WTC11 (cell line): Measurements from ENCODE around the gene ABHD4. TPM values are rescaled to one million over a fixed set of nuclear protein-coding genes. Genes with fewer than 3 reads are reported as not detected.

ENCODE experiments used
- ATAC-seq: fragments of 200-7000 bp; cut with Tn5 transposase; 2 replicates; pipeline ENCODE4 v1.10.0; 2021; ENCODE audit warnings: mild to moderate bottlenecking, moderate library complexity
- CTCF ChIA-PET: fragments of 300-600 bp; sonication (Branson Sonifier 250); formaldehyde crosslinking; loops from one replicate; lab custom pipeline; 2021; ENCODE audit warnings: antibody characterized with exemption; lab: Charles Lee
- POLR2A ChIA-PET: fragments of 350-600 bp; sonication (Branson Sonifier 250); formaldehyde crosslinking; loops from one replicate; lab custom pipeline; 2021; ENCODE audit warnings: antibody characterized with exemption; lab: Charles Lee
- DNase-seq: peaks from one replicate; pipeline ENCODE4 v3.0.0; 2021; ENCODE audit warnings: low spot score
- H3K27ac Mint-ChIP-seq: 2 replicates; pipeline ENCODE4 v1.8.0; 2021; ENCODE audit warnings: mixed read lengths
- H3K27me3 Mint-ChIP-seq: 2 replicates; pipeline ENCODE4 v1.8.0; 2021; ENCODE audit warnings: low read depth, mild to moderate bottlenecking, moderate library complexity, mixed read lengths
- H3K36me3 Mint-ChIP-seq: 2 replicates; pipeline ENCODE4 v1.8.0; 2021; ENCODE audit warnings: mixed read lengths
- H3K4me1 Mint-ChIP-seq: 2 replicates; pipeline ENCODE4 v1.8.0; 2022; ENCODE audit warnings: mixed read lengths
- H3K4me3 Mint-ChIP-seq: 2 replicates; pipeline ENCODE4 v1.8.0; 2021; ENCODE audit warnings: mild to moderate bottlenecking, moderate library complexity, mixed read lengths
- H3K9me3 Mint-ChIP-seq: 2 replicates; pipeline ENCODE4 v1.8.0; 2021; ENCODE audit warnings: mixed read lengths
- AR ChIP-seq: fragments of 250-450 bp; sonication (Bioruptor Pico); IDR thresholded peaks from 2 replicates; pipeline ENCODE4 v1.9.0; 2021; ENCODE audit warnings: mild to moderate bottlenecking
- ATF6 ChIP-seq: sonication (generic); formaldehyde crosslinking; IDR thresholded peaks from 2 replicates; pipeline ENCODE4 v1.8.1; 2023; ENCODE audit warnings: mild to moderate bottlenecking, missing genetic modification reagents
- CREM ChIP-seq: sonication (generic); formaldehyde crosslinking; IDR thresholded peaks from 2 replicates; pipeline ENCODE4 v1.8.1; 2022; ENCODE audit warnings: mild to moderate bottlenecking, missing genetic modification reagents, moderate library complexity
- GABPB1 ChIP-seq: sonication (generic); formaldehyde crosslinking; IDR thresholded peaks from 2 replicates; pipeline ENCODE4 v1.8.1; 2023; ENCODE audit warnings: mild to moderate bottlenecking, missing genetic modification reagents
- IRF1 ChIP-seq: sonication (generic); formaldehyde crosslinking; IDR thresholded peaks from 2 replicates; pipeline ENCODE4 v1.8.0; 2023; ENCODE audit warnings: missing genetic modification reagents
- IRF2 ChIP-seq: sonication (generic); formaldehyde crosslinking; IDR thresholded peaks from 2 replicates; pipeline ENCODE4 v1.8.0; 2022; ENCODE audit warnings: low read depth, missing genetic modification reagents, borderline replicate concordance
- MAX ChIP-seq: sonication (generic); formaldehyde crosslinking; IDR thresholded peaks from 2 replicates; pipeline ENCODE4 v1.8.0; 2022; ENCODE audit warnings: mild to moderate bottlenecking, missing genetic modification reagents
- NFE2L1 ChIP-seq: sonication (generic); formaldehyde crosslinking; IDR thresholded peaks from 2 replicates; pipeline ENCODE4 v1.8.1; 2023; ENCODE audit warnings: missing genetic modification reagents
- NR3C1 ChIP-seq: sonication (generic); formaldehyde crosslinking; conservative IDR thresholded peaks from 2 replicates; pipeline ENCODE4 v1.8.1; 2023; ENCODE audit warnings: low read depth, mild to moderate bottlenecking, missing genetic modification reagents
- SMAD4 ChIP-seq: sonication (generic); formaldehyde crosslinking; IDR thresholded peaks from 2 replicates; pipeline ENCODE4 v1.8.0; 2022; ENCODE audit warnings: mild to moderate bottlenecking, missing genetic modification reagents
- USF1 ChIP-seq: sonication (generic); formaldehyde crosslinking; IDR thresholded peaks from 2 replicates; pipeline ENCODE4 v1.8.0; 2022; ENCODE audit warnings: mild to moderate bottlenecking, missing genetic modification reagents
- ZBTB43 ChIP-seq: sonication (generic); formaldehyde crosslinking; IDR thresholded peaks from 2 replicates; pipeline ENCODE4 v1.8.1; 2023; ENCODE audit warnings: mild to moderate bottlenecking, missing genetic modification reagents
- ZNF317 ChIP-seq: sonication (generic); formaldehyde crosslinking; IDR thresholded peaks from 2 replicates; pipeline ENCODE4 v1.8.1; 2023; ENCODE audit warnings: low read depth, mild to moderate bottlenecking, moderate library complexity, missing genetic modification reagents, borderline replicate concordance
- ZNF671 ChIP-seq: fragments of 250-450 bp; sonication (Bioruptor Pico); IDR thresholded peaks from 2 replicates; pipeline ENCODE4 v1.8.0; 2021; ENCODE audit warnings: mild to moderate bottlenecking
- ZSCAN18 ChIP-seq: fragments of 250-450 bp; sonication (Bioruptor Pico); IDR thresholded peaks from 2 replicates; pipeline ENCODE4 v2.1.2; 2022; ENCODE audit warnings: mild to moderate bottlenecking, moderate library complexity
- total RNA-seq: library from RNA; stranded (reverse); gene quantifications from 3 replicates; pipeline ENCODE4 v1.2.3, GENCODE V29; 2021
- TF ChIP-seq, protein P1 (sequence below): fragments of 250-450 bp; sonication (Bioruptor Pico); IDR thresholded peaks from 2 replicates; pipeline ENCODE4 v1.9.0; 2021; ENCODE audit warnings: mild to moderate bottlenecking, borderline replicate concordance
- TF ChIP-seq, protein P2 (sequence below): sonication (generic); formaldehyde crosslinking; IDR thresholded peaks from 2 replicates; pipeline ENCODE4 v1.8.0; 2023; ENCODE audit warnings: mild to moderate bottlenecking, missing genetic modification reagents

Gene ABHD4
- total RNA-seq, 1 experiment from 2014 or later: 33.9 TPM

- no peak for ATAC-seq
- ChIA-PET CTCF (interaction anchor here (0.6 to 5.3 kb wide), 94 partner anchors 9 to 526 kb away, joined by 3 to 117 read pairs (median 6); partner anchors contain the start of genes ABHD4, ACIN1, C14orf119 and DAD1), POLR2A (interaction anchor here (1.0 to 1.3 kb wide), 5 partner anchors 10 to 83 kb away, joined by 3 to 7 read pairs (median 4); partner anchors contain the start of gene DAD1)
- no peak overlapping the region for H3K4me3 Mint-ChIP-seq
- DNase-seq: no peak
- H3K4me1 Mint-ChIP-seq: peaks cover 17% of the 10 kb centered on the region
- H3K9me3 Mint-ChIP-seq: no peaks in the 10 kb centered on the region
- H3K36me3 Mint-ChIP-seq: peaks cover 46% of the 10 kb centered on the region
- no peaks in the 10 kb centered on the region for H3K27me3 Mint-ChIP-seq
- no peak overlapping the region for H3K27ac Mint-ChIP-seq
- TF ChIP-seq ZBTB43 (no peak), AR (CRISPR knock-in tag) (no peak), IRF1 (CRISPR knock-in tag) (no peak), CREM (no peak), MAX (CRISPR knock-in tag) (no peak), IRF2 (no peak), ZNF317 (CRISPR knock-in tag) (no peak), NR3C1 (no peak), ZNF671 (no peak), SMAD4 (CRISPR knock-in tag) (no peak), ZSCAN18 (CRISPR knock-in tag) (no peak), USF1 (no peak), ATF6 (CRISPR knock-in tag) (no peak), GABPB1 (CRISPR knock-in tag) (no peak), NFE2L1 (CRISPR knock-in tag) (no peak)
- TF ChIP-seq, protein P1, sequence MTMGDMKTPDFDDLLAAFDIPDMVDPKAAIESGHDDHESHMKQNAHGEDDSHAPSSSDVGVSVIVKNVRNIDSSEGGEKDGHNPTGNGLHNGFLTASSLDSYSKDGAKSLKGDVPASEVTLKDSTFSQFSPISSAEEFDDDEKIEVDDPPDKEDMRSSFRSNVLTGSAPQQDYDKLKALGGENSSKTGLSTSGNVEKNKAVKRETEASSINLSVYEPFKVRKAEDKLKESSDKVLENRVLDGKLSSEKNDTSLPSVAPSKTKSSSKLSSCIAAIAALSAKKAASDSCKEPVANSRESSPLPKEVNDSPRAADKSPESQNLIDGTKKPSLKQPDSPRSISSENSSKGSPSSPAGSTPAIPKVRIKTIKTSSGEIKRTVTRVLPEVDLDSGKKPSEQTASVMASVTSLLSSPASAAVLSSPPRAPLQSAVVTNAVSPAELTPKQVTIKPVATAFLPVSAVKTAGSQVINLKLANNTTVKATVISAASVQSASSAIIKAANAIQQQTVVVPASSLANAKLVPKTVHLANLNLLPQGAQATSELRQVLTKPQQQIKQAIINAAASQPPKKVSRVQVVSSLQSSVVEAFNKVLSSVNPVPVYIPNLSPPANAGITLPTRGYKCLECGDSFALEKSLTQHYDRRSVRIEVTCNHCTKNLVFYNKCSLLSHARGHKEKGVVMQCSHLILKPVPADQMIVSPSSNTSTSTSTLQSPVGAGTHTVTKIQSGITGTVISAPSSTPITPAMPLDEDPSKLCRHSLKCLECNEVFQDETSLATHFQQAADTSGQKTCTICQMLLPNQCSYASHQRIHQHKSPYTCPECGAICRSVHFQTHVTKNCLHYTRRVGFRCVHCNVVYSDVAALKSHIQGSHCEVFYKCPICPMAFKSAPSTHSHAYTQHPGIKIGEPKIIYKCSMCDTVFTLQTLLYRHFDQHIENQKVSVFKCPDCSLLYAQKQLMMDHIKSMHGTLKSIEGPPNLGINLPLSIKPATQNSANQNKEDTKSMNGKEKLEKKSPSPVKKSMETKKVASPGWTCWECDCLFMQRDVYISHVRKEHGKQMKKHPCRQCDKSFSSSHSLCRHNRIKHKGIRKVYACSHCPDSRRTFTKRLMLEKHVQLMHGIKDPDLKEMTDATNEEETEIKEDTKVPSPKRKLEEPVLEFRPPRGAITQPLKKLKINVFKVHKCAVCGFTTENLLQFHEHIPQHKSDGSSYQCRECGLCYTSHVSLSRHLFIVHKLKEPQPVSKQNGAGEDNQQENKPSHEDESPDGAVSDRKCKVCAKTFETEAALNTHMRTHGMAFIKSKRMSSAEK (CRISPR knock-in tag): no peak
- TF ChIP-seq, protein P2, sequence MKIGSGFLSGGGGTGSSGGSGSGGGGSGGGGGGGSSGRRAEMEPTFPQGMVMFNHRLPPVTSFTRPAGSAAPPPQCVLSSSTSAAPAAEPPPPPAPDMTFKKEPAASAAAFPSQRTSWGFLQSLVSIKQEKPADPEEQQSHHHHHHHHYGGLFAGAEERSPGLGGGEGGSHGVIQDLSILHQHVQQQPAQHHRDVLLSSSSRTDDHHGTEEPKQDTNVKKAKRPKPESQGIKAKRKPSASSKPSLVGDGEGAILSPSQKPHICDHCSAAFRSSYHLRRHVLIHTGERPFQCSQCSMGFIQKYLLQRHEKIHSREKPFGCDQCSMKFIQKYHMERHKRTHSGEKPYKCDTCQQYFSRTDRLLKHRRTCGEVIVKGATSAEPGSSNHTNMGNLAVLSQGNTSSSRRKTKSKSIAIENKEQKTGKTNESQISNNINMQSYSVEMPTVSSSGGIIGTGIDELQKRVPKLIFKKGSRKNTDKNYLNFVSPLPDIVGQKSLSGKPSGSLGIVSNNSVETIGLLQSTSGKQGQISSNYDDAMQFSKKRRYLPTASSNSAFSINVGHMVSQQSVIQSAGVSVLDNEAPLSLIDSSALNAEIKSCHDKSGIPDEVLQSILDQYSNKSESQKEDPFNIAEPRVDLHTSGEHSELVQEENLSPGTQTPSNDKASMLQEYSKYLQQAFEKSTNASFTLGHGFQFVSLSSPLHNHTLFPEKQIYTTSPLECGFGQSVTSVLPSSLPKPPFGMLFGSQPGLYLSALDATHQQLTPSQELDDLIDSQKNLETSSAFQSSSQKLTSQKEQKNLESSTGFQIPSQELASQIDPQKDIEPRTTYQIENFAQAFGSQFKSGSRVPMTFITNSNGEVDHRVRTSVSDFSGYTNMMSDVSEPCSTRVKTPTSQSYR (CRISPR knock-in tag): no peak
Measured at GRCh38 chr14:22569737-22570131, 28.4 kb upstream of the ABHD4 start.
